Kidney glomerular epithelial cell (primary cell): Measurements from ENCODE around the gene DBNDD2.

ENCODE experiments used
- DNase-seq: peaks from one replicate; lab custom pipeline; 2025; lab: John Stamatoyannopoulos, UW

The DBNDD2 gene

GRCh38 chr20:45419188-45420091, 11.4 kb downstream of the DBNDD2 start:
- peak; percentile 94 for DNase-seq

- DNase-seq, result no peak
Observed at GRCh38 chr20:45420125-45420524, 12.0 kb downstream of the DBNDD2 start.

DNA sequence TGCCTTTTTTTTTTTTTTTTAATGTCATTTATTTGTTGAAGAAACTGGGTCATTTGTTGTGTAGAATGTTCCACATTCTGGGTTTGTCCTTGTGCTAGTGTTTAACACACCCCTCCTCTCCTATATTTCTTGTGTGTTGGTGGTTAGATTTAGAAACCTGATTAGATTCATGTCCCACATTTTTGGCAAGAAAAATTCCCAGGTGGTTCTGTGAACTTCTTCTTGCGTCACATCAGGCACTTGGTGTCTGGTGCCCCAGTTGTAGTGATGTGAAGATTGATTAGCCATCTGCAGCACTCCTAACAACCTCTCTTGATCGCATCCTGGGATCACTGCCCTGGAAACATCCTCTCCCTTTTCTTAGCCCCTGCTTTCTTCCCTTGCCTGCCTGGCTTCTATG, 15.6 kb downstream of the DBNDD2 start:
- no peak for DNase-seq

- no peak for DNase-seq
Observed at GRCh38 chr20:45425561-45425960, 17.5 kb downstream of the DBNDD2 start.

- DNase-seq, result no peak
Observed at GRCh38 chr20:45426320-45427016, 18.4 kb downstream of the DBNDD2 start.

DNA sequence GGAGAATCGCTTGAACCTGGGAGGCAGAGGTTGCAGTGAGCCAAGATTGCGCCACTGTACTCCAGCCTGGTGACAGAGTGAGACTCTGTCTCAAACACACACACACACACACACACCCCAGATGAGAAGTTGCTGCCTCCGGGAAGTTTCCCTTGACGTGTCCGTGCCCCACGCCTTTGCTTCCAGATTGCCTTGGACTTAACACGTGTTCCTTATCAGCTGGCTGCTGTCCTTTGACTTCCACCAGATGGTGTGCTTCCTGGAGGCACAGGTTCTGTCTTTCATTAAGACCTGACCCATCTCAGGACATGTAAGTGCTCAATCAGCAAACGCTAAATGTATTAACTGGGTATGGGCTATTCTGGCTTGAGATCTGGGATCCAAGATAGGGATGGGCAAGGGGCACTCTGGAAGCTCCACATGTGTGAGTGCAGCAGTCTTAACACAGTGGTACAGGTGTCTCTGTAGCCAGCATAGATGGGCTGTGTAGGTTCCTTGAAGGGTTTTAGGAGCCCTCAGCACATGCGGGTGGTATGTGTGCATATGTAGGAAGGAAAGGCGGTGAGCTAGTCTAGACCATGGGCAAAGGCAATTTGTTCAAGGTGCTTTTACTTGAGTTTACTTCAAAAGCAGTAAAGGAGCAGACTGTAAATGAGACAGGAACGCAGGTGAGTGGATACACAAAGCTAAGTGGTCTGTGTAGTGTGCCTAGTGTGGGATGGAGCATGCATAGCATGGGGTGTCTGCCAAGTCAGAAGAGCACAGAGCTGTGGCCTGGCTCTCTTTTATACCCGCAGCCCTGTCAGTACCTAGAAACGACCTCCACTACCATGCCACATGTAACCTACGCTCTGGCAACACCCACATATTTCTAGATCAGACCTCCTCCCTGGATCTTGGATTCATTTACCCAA, 19.4 kb downstream of the DBNDD2 start:
- no peak for DNase-seq

DNA sequence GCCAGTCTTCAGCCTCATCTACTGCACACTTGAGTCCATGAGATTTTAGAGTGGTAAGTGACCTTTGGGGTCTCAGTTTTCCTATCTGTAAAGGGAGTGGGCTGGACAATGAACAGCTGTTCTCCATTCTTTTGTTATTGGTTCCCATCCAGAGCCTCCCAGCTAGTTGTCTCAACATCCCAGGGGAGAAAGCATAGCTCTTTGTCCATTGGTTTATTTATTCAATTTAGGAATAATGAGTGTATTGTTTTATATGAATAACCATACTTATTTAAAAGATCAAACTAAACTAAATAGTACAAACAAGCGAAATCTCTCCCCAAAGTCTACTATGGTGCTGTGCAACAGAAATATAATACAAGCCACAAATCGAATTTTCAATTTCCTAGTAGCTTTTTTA, 21.5 kb downstream of the DBNDD2 start:
- DNase-seq, result no peak

DNA sequence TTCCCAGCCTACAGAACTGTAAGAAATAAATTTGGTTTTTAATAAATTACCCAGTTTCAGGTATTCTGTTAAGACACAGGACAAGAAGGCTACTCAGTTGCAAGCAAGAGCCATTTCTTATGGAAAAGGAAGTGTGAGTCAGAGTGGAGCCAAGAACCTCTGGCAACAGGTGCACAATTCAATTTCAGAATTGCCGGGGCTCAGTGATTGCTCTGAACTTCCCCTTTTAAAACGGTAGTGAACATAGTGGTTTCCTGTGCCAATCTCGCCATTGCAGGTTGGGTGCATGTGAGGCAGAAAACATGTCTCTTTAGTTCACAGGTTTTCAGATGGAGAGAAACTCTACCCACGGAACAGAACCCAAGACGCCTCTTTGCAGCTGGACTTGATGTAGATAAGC, 24.2 kb downstream of the DBNDD2 start:
- no peak for DNase-seq

DNA sequence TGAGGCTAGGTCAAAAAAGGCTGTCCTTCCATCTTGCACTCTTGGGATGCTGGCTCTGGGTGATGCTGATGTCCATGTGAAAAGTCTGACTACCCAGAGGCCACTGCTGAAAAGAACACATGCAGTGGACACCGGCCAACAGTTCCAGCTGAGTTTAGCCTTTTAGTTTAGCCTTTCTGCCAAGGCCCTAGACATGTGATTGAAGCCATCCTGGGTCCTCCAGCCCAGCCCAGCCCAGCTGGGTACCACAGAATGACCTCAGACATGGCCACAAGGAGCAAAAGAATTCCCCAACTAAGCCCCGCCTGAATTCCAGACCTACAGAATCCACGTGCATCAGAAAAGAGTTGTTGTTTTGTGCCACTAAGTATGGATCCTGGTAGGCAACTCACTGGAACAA, 25.2 kb downstream of the DBNDD2 start:
- DNase-seq, result no peak

- no peak for DNase-seq
Observed at GRCh38 chr20:45433976-45434375, 25.9 kb downstream of the DBNDD2 start.

DNA sequence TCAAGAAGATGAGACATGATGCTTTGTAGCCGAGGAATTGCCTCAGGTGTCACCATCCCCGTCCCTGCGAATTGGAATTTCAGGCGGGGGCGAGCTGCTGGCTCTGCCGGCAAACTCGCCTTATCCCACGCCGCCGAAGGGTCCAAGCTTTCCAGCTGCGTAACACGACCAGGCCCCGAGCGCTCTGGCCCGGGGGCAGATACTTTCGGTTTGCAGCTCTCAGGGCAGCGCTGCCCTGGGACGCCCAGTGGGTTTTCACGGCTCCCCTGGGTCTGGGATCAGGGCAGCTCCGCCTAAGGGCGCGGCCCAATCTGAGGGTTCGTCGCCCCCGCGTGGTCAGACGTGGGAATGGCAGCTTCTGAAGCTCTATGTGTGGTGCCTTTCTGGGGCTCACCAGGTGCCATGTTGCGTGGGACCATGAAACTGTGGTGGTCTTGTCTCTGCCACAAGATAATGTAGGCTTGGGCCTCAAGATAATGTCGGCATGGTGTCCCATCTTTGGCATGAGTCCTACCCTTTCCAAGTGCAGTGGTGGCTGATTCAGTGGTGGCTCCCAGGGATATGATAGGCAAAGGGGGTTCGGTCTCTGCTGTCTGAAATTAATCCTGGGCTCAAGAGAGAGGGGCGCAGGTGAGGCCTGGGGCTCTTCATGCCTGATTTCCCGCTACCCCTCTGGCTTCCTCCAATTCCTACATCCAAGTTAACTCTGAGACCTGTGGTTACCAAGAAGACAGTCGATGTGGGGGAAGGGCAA, 28.8 kb downstream of the DBNDD2 start:
- peak; percentile 78 for DNase-seq

GRCh38 chr20:45440424-45440823, 32.3 kb downstream of the DBNDD2 start:
- DNase-seq, result no peak

DNA sequence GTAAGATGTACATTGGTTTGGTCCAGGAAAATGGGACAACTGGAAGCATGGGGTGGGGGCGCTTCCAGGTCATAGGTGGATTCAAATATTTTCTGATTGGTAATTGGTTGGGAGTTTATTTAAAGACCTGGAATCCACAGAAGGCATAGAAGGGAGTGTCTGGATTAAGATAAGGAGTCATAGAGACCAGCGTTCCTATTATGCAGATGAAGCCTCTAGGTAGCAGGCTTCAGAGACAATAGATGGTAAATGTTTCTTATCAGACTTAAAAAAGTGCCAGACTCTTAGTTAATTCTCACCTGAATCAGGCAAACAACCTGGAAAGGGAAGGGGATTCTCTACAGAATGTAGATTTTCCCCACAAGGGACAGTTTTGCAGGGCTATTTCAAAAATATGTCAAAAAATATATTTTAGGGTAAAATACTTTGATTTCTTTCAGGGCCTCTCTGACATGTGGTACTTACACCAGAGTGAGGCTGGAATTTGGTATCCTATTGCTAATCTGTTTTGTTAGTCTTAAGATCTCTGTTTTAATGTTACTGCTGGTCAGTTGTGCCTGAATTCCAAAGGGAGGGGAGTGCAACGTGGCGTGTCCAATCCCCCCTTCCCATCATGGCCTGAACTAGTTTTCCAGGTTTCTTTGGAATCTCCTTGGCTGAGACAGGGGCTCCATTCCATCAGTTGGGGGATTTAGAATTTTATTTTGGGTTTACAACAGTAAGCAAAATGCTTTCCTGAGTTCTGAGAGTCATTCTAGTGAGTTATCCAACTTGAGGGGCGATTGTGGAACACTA, 33.0 kb downstream of the DBNDD2 start:
- DNase-seq, result no peak

DNA sequence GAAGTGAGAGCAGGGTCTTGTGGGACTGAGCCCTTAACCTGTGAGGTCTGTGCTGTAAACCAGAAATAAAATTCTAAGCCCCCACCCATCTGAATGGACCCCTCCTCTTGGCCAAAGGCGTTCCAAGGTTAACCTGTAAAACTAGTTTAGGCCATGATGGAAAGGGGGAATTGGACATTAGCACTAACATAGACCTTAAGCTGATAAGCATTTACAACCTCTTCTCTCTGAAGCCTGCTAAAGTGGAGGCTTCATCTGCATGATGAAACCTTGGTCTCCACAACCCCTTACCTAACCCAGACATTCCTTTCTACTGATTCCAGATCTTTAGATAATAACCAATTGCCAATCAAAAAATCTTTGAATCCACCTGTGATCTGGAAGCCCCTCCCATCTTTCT, 33.7 kb downstream of the DBNDD2 start:
- no peak for DNase-seq

- no peak for DNase-seq
Observed at GRCh38 chr20:45444050-45444449, 36.0 kb downstream of the DBNDD2 start.

DNA sequence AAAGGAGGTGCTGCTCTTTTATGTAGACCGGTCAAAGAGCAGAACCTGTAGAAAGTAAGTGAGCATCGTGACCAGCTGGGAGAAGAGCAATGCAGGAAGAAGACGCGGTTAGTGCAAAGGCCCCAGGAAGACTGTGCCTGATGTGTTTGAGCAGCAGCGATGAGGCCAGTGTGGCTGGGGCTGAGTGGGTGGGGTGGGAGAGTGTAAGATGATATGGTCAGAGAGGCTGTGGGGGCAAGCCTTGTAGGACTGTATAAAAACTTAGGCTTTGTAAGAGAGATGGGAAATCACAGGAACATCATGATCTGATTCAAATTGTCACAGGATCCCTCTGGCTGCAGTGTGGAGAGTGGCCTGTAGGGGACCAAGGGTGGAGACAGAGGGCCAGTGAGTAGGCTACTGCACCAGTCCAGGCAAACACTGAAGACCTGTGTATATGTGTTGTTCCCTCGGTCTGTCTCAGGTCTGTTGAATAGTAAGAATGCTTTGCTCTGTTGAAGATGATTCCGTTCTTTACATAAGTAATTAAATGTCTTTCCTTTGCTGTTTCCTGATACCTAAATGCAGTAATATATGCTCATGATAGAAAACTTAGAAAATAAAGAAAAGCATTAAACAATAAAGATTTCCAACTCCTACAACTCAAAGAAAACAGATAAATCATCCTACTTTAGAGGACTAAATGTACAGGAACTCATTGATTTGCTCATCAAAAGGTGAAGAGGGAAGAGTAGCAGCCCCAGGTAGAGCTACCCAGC, 37.9 kb downstream of the DBNDD2 start:
- no peak for DNase-seq

- no peak for DNase-seq
Observed at GRCh38 chr20:45448270-45448669, 40.2 kb downstream of the DBNDD2 start.

DNA sequence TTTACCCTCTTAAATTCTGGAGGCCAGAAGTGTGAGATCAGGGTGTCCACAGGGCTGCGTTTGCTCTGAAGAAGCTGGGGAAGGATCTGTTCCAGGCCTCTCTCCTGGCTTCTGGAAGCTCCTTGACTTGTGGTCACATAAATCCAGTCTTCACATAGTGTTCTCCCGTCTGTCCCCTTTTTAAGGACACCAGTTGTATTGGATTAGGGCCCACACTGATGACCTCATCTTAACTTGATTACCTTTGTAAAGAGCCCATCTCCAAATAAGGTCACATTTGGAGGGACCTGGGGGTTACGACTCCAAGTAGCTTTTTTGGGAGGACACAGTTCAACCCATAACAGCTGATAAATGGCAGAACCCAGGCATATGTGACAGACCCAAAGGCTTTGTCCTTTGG, 41.4 kb downstream of the DBNDD2 start:
- no peak for DNase-seq

DNA sequence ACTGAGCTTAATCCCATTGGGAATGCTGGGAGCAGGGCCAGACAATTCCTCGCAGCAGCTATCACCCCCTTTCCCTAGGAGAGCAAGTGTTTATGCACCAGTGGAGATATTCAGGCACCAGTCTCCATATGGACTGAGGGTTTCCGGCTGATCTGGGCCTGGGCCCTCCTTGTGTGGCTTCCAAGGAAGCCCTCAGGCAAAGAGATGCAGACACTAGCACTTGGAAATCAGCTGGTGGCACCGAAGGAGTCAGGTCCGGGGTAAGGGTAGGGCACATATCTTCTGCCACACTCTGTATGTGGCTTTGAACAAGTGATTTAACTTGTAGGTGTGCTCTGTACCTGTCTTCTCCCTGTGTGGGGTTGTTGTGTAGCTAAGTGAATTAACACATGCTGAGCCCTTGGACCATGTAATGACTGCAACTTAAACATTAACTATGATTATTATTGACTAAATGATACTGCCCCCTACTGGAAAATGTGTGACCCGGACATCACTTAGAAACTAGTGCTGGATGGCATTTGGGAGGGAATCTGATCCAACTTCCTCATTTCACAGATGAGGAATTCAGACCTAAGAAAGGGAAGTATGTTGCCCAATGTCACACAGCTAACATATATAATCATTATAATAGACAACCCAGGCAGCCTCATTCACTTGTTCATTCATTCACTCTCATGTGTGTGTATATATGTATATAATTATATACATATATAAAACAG, 42.2 kb downstream of the DBNDD2 start:
- DNase-seq, result peak; percentile 55
